Measurements from ENCODE around the gene SLC7A7. TPM values are rescaled to one million over a fixed set of nuclear protein-coding genes. Genes with fewer than 3 reads are reported as not detected.
A peak's percentile ranks its signal among the peaks of the same experiment; 100 is the strongest.

Gene SLC7A7
- total and polyA plus RNA-seq, 12 donors = 4.0 to 30.5 (median 17.7) TPM

DNA sequence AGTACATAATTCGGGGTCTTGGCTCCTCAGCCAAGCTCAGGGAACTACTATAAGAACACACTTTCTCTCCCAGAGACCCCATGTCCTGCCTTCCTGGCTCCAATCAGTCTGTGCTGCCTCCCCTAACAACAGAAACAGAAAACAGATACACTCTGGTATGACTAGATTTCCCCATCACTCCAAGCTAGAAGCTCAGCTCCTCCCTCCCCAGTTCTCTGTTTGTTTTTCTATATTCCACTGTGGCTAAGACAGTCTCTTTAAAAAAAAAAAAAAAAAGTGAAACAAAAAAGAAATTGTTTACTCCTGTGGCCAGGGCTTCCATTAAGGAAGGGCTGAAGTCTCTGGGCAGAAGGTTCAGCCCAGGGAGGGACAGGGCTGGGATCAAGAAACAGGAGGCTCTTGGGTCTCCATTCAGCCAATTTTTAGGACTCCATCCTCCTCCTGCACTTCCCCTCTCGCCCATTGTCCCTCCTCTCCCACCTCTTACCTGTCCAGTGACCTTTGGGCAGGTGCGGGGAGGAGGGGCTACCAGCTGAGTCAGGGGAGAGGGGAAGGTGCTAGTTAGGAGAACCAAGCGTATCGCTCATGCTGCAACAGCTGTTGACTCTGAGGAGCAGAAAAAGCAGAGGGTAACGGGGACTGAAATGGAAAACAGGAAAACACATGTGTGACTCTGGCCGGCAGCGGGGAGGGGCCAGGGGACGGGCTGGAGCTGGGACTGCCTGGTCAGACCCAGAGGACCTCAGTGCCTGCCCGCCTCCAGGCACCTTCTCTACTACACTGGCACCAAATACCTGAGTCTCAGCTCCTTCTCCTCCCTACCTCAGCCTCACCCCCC, 4.1 kb upstream of the SLC7A7 start:
- Histone ChIP-seq H3K27ac (peak overlapping the region in 2 of 5 donors; percentile 43 to 49), H3K4me1 (replicated peaks in 1 of 2) (peaks cover 0 to 26% of the 10 kb centered on the region in 2 donors)
- intact Hi-C loops (cut with DNase I) = loop anchor here in 1 of 2 donors (5.0 to 10.0 kb wide), 2 partner anchors 165 to 262 kb away; no protein-coding TSS in a partner anchor

DNA sequence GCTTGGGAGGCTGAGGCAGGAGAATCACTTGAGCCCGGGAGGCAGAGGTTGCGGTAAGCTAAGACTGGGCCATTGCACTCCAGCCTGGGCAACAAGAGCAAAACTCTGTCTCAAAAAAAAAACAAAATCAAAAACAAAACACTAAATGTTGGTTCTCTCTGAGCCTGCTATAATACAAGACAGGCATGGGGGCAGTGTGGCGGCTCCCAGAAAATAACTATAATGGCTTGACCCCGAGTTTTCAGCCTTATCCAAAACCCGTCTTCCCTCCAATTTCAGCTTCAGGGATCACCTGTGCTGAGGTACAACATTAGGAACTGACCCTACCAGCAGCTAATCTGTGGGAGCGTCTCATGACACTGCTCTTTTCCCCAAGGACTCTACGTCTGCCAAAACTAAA, 862 bp downstream of the SLC7A7 start:
- intact Hi-C loops (cut with DNase I) = loop anchor here in 1 of 2 donors (10.0 kb wide), 1 partner anchor 160 kb away; no protein-coding TSS in a partner anchor
- no peak for TF ChIP-seq POLR2A (IDR thresholded peaks at IDR 0.05)
- TF ChIP-seq CTCF (IDR thresholded peaks at IDR 0.05) = no peak
- no peaks in the 10 kb centered on the region for H3K9me3 ChIP-seq (replicated peaks in 1 of 3)
- no peaks in the 10 kb centered on the region for H3K36me3 ChIP-seq (replicated peaks in 1 of 2)
- H3K27ac ChIP-seq = peak overlapping the region in 1 of 5 donors; percentile 80
- no peak for DNase-seq
- no peaks in the 10 kb centered on the region for H3K27me3 ChIP-seq
- WGBS, 4 donors = 65 to 78% (median 70%) methylated on average over 7 of the region's 7 CpGs
- peaks cover 0 to 6% of the 10 kb centered on the region in 2 donors for H3K4me1 ChIP-seq (replicated peaks in 1 of 2)
- H3K4me3 ChIP-seq = peak overlapping the region in 1 of 4 donors; percentile 41

More for the DNA sequence above, 4.1 kb upstream of the SLC7A7 start:
- Histone ChIP-seq H3K36me3 (replicated peaks in 1 of 2) (no peaks in the 10 kb centered on the region), H3K27me3 (no peaks in the 10 kb centered on the region), H3K4me3 (peak overlapping the region in 1 of 4 donors; percentile 12), H3K9me3 (replicated peaks in 1 of 3) (no peaks in the 10 kb centered on the region)
- peak in 1 of 7 donors; percentile 28 for DNase-seq
- 20 to 27% (median 25%) methylated on average over 10 of the region's 10 CpGs for WGBS, 4 donors
- no peak for TF ChIP-seq CTCF (IDR thresholded peaks at IDR 0.05)

DNA sequence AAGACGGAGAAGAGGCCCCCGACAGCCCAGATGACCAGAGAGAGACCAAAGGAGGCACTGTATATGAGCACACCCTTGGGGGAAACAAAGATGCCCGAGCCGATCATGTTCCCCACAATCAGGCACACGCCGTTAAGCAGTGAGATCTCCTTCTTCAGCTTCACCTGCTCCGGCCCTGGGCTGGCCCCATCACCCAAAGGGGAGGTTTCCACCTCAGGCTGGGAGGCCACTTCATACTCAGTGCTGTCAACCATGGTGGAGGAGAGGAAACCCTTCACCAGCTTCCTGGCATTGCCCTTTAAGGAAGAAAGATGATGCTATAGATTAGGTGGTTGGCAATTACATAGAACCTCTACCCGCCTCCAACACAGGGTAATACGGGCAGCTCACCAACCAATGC, 2.1 kb downstream of the SLC7A7 start:
- TF ChIP-seq CTCF (IDR thresholded peaks at IDR 0.05) (no peak), POLR2A (IDR thresholded peaks at IDR 0.05) (no peak)
- Histone ChIP-seq H3K4me3 (no peak overlapping the region), H3K9me3 (replicated peaks in 1 of 3) (no peaks in the 10 kb centered on the region), H3K27ac (no peak overlapping the region), H3K27me3 (no peaks in the 10 kb centered on the region), H3K36me3 (replicated peaks in 1 of 2) (no peaks in the 10 kb centered on the region), H3K4me1 (replicated peaks in 1 of 2) (no peaks in the 10 kb centered on the region)
- 72 to 84% (median 75%) methylated on average over 9 of the region's 9 CpGs for WGBS, 4 donors
- intact Hi-C loops (cut with DNase I) = loop anchor here in 1 of 2 donors (10.0 kb wide), 1 partner anchor 158 kb away; no protein-coding TSS in a partner anchor
- no peak for DNase-seq

- no peak overlapping the region for H3K4me3 ChIP-seq
- 77 to 84% (median 80%) methylated on average over 4 of the region's 4 CpGs for WGBS, 4 donors
- no peak for DNase-seq
- no peaks in the 10 kb centered on the region for H3K4me1 ChIP-seq (replicated peaks in 1 of 2)
- H3K27ac ChIP-seq = no peak overlapping the region
- TF ChIP-seq CTCF (IDR thresholded peaks at IDR 0.05) (no peak), POLR2A (IDR thresholded peaks at IDR 0.05) (no peak)
- H3K9me3 ChIP-seq (replicated peaks in 1 of 3) = no peaks in the 10 kb centered on the region
- H3K36me3 ChIP-seq (replicated peaks in 1 of 2) = no peaks in the 10 kb centered on the region
- intact Hi-C loops (cut with DNase I) = loop anchor here in 1 of 2 donors (10.0 kb wide), 1 partner anchor 158 kb away; no protein-coding TSS in a partner anchor
- H3K27me3 ChIP-seq = no peaks in the 10 kb centered on the region
These were observed 2.5 kb downstream of the SLC7A7 start for GRCh38 chr14:22812744-22813143.
